Measurements from ENCODE around the gene COL4A6. TPM values are rescaled to one million over a fixed set of nuclear protein-coding genes. Genes with fewer than 3 reads are reported as not detected.
A peak's percentile ranks its signal among the peaks of the same experiment; 100 is the strongest.
"Not testable (repeated sequence)": the region's sequence is repeated elsewhere in the genome, so short reads cannot be mapped to it uniquely, and the experiment has no call there.

COL4A6 gene
- under 1 TPM in 1 of 3 donors, not detected in 2; 0.05 TPM for total RNA-seq

DNA sequence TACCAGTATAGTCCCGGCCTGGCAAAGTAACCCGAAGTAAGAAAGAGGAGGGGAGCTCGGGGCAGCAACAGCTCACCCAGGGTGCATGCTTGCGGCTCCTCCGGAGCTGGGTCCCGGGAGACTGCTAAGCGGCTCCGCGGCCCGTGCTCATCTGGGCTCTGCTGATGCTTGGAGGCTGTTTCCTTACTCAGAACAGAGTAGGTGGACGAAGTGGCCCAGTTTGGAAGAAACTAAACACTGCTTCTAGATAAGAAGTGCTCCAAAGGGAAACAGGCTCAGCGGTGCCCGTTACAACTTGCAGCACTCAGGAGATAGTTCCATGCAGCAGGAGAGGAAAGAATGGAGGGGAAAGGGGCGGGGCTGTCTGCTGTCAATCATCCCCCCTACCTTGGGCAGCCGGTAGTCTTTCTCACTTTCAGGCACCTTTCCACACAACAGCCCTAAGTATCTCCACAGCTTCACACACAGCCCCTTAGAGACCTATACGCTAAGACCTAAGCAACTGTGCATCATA is at the start of gene COL4A6:
TSS of gene COL4A6 (minus strand) at position 313 of the 514 bp plus-strand sequence. CDS start at position 87, 226 bp downstream.
- H3K9me3 Mint-ChIP-seq: no peaks in the 10 kb centered on the region
- H3K4me3 Mint-ChIP-seq: no peak within 1 kb of the TSS
- H3K4me1 Mint-ChIP-seq (ENCODE audit: low read depth): peaks cover 13% of the 10 kb centered on the region
- ATAC-seq (no peak), DNase-seq (no peak)
- peaks cover 26% of the 10 kb centered on the region for H3K27me3 Mint-ChIP-seq (ENCODE audit: low read depth)
- H3K36me3 Mint-ChIP-seq (ENCODE audit: insufficient read depth): no peaks in the 10 kb centered on the region

DNA sequence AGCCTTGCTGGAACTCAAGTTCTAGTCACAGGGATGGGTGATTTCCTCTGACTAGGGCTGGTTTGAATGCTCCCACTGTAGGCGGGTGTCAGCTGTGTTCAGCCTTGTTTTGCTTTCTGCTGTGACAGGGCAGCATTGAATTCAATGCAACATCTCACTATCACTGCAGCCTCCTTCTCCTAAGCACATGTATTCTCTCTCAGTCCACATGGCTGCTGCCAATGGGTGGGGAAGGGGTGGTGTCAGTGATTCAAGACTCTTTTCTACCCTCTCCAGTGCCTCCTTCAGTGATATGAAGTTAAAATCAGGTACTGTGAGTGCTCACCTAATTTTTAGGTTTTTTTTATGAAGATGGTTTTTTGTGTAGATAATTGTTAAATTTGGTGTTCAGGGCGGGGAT is 47.7 kb upstream of the COL4A6 start:
- no peaks in the 10 kb centered on the region for H3K27me3 Mint-ChIP-seq (ENCODE audit: low read depth)
- H3K4me1 Mint-ChIP-seq (ENCODE audit: low read depth): no peaks in the 10 kb centered on the region
- H3K36me3 Mint-ChIP-seq (ENCODE audit: insufficient read depth): no peaks in the 10 kb centered on the region
- H3K9me3 Mint-ChIP-seq: no peaks in the 10 kb centered on the region
- H3K4me3 Mint-ChIP-seq: no peak overlapping the region
- ATAC-seq: no peak
- no peak for DNase-seq

DNA sequence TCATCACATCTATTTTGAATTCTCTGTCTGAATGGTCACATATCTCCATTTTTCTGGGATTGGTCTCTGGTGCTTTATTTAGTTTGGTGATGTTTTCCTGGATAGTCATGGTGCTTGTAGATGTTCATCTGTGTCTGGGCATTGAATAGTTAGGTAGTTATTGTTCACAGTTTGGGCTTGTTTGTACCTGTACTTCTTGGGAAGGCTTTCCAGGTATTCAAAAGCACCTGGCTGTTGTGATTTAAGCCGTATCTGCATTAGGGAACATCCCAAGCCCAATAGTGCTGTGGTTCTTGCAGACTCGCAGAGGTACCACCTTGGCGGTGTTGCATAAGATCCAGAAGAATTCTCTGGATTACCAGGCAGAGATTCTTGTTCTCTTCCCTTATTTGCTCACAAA is 46.0 kb upstream of the COL4A6 start:
- H3K4me3 Mint-ChIP-seq: no peak overlapping the region
- ATAC-seq (no peak), DNase-seq (no peak)
- H3K4me1 Mint-ChIP-seq (ENCODE audit: low read depth): no peaks in the 10 kb centered on the region
- no peaks in the 10 kb centered on the region for H3K36me3 Mint-ChIP-seq (ENCODE audit: insufficient read depth)
- H3K9me3 Mint-ChIP-seq: no peaks in the 10 kb centered on the region
- H3K27me3 Mint-ChIP-seq (ENCODE audit: low read depth): no peaks in the 10 kb centered on the region

DNA sequence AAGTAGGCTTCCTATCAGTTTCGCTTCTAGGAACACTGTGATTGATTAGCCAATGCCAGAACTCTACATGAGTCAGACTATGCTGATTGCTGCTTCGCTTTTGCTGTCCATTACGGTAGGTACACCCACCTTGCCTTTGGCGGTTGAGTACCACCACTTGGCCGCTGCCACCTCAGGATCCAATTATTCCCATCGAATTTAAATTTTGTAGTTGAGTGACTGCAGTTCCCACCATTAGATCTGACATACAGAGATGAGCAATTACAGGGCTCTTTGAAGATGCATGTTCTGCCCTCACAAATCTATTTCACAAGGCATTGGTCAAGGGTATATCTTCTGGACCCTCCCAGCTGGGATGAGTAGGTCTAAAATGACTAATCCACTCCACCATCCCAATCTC is 43.3 kb upstream of the COL4A6 start:
- H3K36me3 Mint-ChIP-seq (ENCODE audit: insufficient read depth); H3K9me3 Mint-ChIP-seq; DNase-seq; H3K4me1 Mint-ChIP-seq (ENCODE audit: low read depth); H3K4me3 Mint-ChIP-seq; ATAC-seq; H3K27me3 Mint-ChIP-seq (ENCODE audit: low read depth): not testable (repeated sequence)

DNA sequence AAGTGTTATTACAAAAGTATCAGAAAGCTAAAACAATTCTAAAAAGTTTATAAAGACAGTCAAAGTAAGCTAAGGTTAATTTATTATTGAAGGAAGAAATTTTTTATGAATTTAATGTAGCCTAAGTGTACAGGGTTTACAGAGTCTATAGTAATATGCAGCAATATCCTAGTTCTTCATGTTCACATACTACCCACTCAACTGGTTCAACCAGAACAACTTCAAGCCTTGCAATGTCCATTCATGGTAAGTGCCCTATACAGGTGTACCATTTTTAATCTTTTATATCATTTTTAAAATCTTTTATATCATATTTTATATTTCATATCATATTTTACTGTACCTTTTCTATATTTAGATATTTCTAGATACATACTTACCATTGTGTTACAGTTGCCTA is 35.8 kb upstream of the COL4A6 start:
- no peaks in the 10 kb centered on the region for H3K4me1 Mint-ChIP-seq (ENCODE audit: low read depth)
- ATAC-seq: no peak

DNA sequence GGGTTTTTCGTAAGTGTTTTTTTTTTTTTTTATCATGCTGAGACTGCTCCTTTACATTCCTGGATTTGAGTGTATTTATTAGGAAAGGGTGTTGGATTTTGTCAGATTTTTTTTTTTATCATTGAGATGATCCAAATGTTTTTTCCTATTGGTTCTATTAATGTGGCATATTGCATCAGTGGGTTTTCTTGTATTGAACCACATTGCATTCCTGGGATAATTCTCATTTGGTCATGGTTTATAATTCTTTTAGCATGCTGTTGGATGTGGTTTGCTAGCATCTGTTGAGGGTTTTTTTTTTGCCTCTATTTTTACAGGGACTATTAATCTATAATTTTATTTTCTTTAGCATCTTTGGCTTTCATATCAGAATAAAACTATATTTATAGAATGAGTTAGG is 30.3 kb upstream of the COL4A6 start:
- no peak overlapping the region for H3K4me3 Mint-ChIP-seq
- no peaks in the 10 kb centered on the region for H3K27me3 Mint-ChIP-seq (ENCODE audit: low read depth)
- DNase-seq (no peak), ATAC-seq (no peak)
- no peaks in the 10 kb centered on the region for H3K4me1 Mint-ChIP-seq (ENCODE audit: low read depth)
- no peaks in the 10 kb centered on the region for H3K36me3 Mint-ChIP-seq (ENCODE audit: insufficient read depth)
- no peaks in the 10 kb centered on the region for H3K9me3 Mint-ChIP-seq

More for the DNA sequence above, 35.8 kb upstream of the COL4A6 start:
- no peaks in the 10 kb centered on the region for H3K36me3 Mint-ChIP-seq (ENCODE audit: insufficient read depth)
- H3K9me3 Mint-ChIP-seq: no peaks in the 10 kb centered on the region
- H3K4me3 Mint-ChIP-seq: no peak overlapping the region
- no peak for DNase-seq
- no peaks in the 10 kb centered on the region for H3K27me3 Mint-ChIP-seq (ENCODE audit: low read depth)

DNA sequence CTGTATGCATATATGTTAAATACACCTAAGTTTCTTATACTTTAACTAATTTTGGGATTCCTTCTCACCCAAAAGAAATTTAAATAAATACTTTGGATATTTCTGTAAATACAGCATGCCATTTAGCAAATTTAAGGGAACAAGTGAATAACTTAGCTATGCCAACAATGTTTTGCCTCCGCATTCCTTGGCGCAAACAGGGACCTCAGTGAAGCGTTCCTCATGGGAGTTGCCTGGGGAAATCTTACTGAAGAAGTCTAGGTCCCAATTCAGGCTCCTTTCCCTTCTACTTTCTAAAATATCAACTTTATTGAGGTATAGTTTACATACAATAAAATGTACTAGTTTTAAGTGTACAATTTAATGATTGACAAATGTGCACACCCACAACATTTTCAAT is 26.4 kb upstream of the COL4A6 start:
- no peak for DNase-seq
- no peaks in the 10 kb centered on the region for H3K4me1 Mint-ChIP-seq (ENCODE audit: low read depth)
- ATAC-seq: no peak
- H3K4me3 Mint-ChIP-seq: no peak overlapping the region
- no peaks in the 10 kb centered on the region for H3K36me3 Mint-ChIP-seq (ENCODE audit: insufficient read depth)
- H3K27me3 Mint-ChIP-seq (ENCODE audit: low read depth): no peaks in the 10 kb centered on the region
- no peaks in the 10 kb centered on the region for H3K9me3 Mint-ChIP-seq

DNA sequence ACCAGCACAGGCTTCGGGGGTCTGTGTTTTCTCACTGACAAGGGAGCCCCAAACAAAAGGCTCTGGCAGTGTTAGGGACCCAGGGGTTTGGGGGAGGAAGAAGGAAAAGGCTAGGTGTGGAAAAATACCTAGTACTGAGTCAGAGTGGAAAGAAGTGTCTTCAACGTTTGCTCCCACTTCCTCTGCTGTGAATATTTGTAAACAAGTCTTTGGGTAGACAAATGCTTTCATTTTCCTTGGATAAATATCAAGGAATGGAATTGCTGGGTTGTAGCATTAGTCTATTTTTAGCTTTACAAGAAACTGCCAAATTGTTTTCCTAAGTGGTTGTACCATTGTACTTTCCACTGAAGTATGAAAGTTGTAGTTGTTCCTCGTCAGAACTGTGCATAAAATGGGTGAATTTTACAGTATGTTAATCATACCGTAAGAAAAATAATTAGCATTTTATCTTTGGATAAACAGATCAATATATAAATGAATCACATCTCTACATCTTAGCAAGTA is 18.8 kb upstream of the COL4A6 start:
- Mint-ChIP-seq H3K27me3 (ENCODE audit: low read depth) (no peaks in the 10 kb centered on the region), H3K4me3 (no peak overlapping the region), H3K36me3 (ENCODE audit: insufficient read depth) (no peaks in the 10 kb centered on the region), H3K4me1 (ENCODE audit: low read depth) (no peaks in the 10 kb centered on the region), H3K9me3 (no peaks in the 10 kb centered on the region)
- ATAC-seq: no peak
- no peak for DNase-seq

DNA sequence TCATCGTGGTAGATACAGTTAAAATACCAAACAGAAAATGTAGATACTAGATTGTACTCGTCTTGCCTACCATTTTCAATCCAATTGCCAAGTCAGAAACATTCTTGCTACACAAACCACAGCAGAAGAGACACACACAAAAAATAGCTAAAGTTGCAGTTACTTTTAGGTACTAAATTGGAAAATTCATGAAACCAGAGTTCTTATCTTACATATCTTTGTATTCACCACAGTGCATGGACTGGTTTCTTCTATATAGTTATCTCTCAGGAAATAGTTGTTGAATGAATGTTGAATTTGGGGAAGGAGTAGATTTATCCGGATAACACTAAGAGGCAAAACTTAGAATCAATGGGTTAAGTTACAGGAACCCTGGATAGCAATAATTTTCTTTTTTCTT is 15.6 kb upstream of the COL4A6 start:
- no peaks in the 10 kb centered on the region for H3K4me1 Mint-ChIP-seq (ENCODE audit: low read depth)
- ATAC-seq (no peak), DNase-seq (no peak)
- no peak overlapping the region for H3K4me3 Mint-ChIP-seq
- H3K36me3 Mint-ChIP-seq (ENCODE audit: insufficient read depth): no peaks in the 10 kb centered on the region
- no peaks in the 10 kb centered on the region for H3K9me3 Mint-ChIP-seq
- no peaks in the 10 kb centered on the region for H3K27me3 Mint-ChIP-seq (ENCODE audit: low read depth)

DNA sequence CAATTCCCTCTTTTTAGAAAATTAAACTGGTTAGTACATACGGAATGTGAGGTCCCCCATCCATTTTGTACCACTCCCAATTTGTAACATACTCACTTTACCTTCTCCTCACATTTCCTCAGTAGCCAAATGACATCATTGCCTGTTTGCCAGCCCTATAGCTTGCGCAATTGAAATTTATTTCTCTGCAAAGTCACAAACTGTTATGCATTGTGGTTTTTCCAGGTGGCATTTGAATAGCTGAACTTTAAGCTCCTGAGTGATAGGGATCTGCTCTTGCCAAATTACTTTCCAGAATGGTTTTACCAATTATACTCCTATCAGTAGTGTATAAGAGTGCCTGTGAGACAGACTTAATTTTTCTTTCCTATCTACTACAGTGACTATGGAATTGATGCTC is 9.1 kb upstream of the COL4A6 start:
- H3K36me3 Mint-ChIP-seq (ENCODE audit: insufficient read depth): no peaks in the 10 kb centered on the region
- H3K9me3 Mint-ChIP-seq: no peaks in the 10 kb centered on the region
- H3K27me3 Mint-ChIP-seq (ENCODE audit: low read depth): no peaks in the 10 kb centered on the region
- no peak for DNase-seq
- no peaks in the 10 kb centered on the region for H3K4me1 Mint-ChIP-seq (ENCODE audit: low read depth)
- no peak overlapping the region for H3K4me3 Mint-ChIP-seq
- ATAC-seq: no peak

DNA sequence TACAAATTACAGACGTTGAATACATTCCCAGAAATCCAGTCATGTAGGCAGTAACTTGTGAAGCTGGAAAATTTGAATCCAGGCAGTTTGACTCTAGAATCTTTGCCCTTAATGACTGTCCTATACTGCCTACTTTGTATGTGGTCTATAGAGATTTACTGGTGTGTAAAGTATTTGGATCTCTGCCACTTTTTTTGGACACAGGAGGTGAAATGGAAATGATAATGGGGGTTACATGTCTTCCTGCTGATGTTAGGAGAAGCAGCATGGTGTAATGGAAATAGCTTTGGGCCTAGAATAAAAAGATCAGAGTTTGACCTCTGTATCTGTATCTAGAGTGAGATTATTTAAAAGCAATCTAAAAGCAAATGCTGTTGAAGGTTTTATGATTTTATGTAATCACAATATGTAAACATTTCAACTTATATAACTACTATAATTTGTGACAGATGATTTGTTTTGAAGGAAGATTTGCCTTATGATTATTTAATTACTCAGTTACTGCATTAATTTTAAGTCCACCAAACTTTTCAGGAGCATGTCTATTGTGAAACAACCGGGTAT is 4.8 kb upstream of the COL4A6 start:
- ATAC-seq: no peak
- peaks cover 19% of the 10 kb centered on the region for H3K27me3 Mint-ChIP-seq (ENCODE audit: low read depth)
- peaks cover 13% of the 10 kb centered on the region for H3K4me1 Mint-ChIP-seq (ENCODE audit: low read depth)
- no peaks in the 10 kb centered on the region for H3K36me3 Mint-ChIP-seq (ENCODE audit: insufficient read depth)
- no peak overlapping the region for H3K4me3 Mint-ChIP-seq
- DNase-seq: no peak
- H3K9me3 Mint-ChIP-seq: no peaks in the 10 kb centered on the region

DNA sequence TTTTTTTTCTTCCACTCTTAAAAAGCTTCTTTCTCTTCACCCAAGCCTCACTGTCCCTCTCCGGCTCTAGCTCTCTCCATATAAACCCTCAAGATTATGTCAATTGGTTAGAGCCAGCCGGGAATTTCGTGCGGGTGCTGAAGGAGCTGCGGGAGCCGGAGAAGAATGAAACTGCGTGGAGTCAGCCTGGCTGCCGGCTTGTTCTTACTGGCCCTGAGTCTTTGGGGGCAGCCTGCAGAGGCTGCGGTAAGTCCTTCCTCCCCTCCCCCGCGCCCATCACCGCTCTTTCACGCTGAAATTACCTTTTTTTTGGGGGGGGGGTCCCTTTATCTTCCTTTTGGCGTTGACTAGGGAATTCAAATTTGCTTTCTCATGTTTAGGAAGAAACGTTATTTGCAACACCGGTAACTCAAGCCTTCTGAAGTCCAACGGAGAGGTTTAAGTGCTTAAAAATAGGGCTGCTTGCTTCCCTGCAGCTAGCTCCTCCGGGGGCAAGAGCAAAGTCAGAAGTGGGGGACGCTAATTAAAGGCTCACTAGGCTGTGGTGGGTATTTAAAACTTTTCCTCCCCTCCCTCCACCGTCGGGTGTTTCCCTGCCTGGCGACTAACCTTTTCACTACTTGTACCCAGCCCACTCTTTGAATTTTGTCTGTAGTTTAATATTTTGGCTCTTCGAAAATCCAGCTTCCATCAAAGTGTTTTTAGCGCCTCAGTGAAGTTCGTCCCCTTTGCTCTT is 1.9 kb upstream of the COL4A6 start:
- Mint-ChIP-seq H3K36me3 (ENCODE audit: insufficient read depth) (no peaks in the 10 kb centered on the region), H3K4me3 (peak overlapping the region; percentile 49), H3K4me1 (ENCODE audit: low read depth) (peaks cover 13% of the 10 kb centered on the region), H3K27me3 (ENCODE audit: low read depth) (peaks cover 26% of the 10 kb centered on the region), H3K9me3 (no peaks in the 10 kb centered on the region)
- DNase-seq (no peak), ATAC-seq (no peak)

DNA sequence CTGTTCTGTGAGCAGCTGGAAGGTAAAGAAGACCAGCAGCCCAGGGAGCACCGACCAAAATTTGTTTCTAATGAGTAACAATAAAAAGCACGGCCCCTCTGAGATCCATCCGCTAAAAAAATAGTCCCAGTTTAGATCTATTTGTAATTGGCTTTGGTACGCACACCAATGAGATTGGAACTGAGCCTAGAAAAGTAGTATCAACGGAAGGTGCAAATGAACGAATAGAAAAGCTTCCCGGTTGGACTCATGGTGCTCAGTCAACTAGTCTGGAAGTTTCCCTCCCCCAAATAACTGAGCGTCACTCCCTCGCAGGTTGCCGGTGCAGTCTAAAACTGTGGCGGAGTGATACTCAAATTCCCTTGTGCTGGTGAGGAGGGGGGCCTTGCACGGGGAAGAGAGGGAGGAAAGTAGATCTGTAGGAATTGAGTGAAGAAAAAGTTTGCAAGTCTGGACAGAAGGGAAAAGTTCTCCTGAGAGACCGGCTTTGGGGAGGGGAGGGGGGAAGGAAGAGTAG is 1.3 kb upstream of the COL4A6 start, which contains the start of gene COL4A5:
TSS of gene COL4A5 (plus strand) at position 413 of the 517 bp plus-strand sequence. CDS start 288 bp downstream, outside the sequence.
- ATAC-seq: no peak
- Mint-ChIP-seq H3K4me1 (ENCODE audit: low read depth) (peaks cover 13% of the 10 kb centered on the region), H3K4me3 (peak within 1 kb of the TSS; percentile 49), H3K36me3 (ENCODE audit: insufficient read depth) (no peaks in the 10 kb centered on the region), H3K27me3 (ENCODE audit: low read depth) (peaks cover 26% of the 10 kb centered on the region), H3K9me3 (no peaks in the 10 kb centered on the region)
- DNase-seq: no peak

DNA sequence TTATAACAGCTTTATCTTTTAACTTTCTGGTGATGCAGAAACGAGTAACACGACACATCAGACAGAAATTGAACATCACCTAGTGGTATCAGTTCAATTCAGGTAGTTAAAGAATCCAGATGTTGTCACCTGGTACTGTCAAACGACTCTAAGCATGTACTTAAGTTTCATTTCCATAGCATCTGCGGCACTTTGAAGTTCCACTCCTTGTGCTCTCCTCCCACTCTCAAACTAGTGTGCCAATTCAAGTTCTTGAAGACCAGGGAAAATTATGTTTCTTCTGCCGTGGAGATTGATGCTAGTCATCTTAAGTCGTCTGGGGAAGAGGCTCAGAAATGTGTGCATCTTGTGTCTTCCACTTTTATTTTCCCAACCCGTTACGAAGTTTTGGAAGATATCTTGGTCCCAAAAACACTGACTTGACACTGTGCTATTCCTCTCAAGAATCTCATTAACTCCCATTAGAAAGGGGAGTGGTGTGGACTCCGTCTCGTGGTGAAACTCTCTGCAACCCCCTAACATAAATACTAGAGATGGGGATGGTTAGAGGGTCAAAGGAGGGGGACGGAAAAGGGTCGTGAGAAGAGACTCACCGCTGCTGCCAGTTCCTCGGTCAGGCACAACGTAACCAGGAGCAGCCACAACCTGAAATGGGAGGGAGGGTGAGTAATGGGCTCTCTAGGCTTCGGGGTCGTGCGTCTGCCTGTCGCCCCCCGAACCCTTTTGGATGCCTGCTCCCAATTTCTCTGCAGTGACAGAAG is 693 bp downstream of the COL4A6 start:
- no peaks in the 10 kb centered on the region for H3K36me3 Mint-ChIP-seq (ENCODE audit: insufficient read depth)
- peaks cover 13% of the 10 kb centered on the region for H3K4me1 Mint-ChIP-seq (ENCODE audit: low read depth)
- H3K4me3 Mint-ChIP-seq: no peak overlapping the region
- peaks cover 26% of the 10 kb centered on the region for H3K27me3 Mint-ChIP-seq (ENCODE audit: low read depth)
- H3K9me3 Mint-ChIP-seq: no peaks in the 10 kb centered on the region
- ATAC-seq: no peak
- DNase-seq: no peak
